Activated CD8-positive, alpha-beta memory T cell treated with anti-CD3 and anti-CD28 coated beads, Interleukin-2, amount 50 U/mL, for 48 hours (primary cell): ENCODE measurements around the gene MYO9B.

Experiments used
- DNase-seq: peaks from one replicate; pipeline ENCODE4 v3.0.0-alpha.2; 2020

MYO9B gene

DNA sequence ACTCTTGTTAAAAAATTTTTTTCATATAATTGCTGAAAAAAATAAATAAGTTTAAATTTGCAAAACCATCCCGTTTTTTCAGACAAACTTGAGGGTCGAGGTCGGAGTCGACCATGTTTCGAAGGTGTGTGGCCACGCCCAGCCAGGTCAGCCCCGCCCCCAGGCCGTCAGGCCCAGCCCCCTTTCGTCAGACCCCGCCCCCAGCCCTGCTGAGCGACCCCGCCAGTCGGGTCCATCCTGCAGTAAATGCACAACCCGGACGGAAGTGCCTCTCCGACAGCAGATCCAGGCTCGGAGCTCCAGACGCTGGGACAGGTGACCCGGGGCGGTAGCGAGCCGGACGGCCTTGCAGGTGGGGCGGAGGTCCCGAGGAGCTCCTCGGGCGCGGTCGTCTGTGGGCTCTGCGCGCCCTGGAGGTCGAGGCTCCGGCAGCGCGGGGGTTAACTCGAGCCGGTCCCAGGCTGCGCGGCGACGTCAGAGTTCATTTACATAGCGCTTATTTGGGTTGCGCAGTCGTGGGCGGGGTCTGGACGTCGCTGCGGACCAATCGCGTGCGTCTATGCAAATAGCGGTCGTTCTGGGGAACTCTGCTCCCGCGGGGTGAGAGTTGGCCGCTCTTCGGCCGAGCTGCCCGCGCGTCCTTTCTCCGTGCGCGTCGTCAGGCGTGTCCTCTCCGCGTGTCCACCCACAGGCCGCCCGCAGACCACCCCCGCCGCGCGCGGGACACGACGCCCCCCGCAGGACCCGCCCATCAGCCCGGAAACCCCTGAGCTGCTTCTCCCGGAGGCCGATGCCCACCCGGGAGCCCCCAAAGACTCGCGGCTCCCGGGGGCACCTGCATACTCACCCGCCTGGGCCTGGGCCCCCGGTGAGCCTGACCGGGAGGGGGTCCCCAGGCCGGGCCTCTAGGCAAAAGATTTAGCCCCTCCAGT, 150.7 kb downstream of the MYO9B start, which contains the start of gene OCEL1:
Gene OCEL1 (plus strand): TSS at position 225 of the 932 bp plus-strand sequence. CDS start 22 bp downstream, at position 247.
- peak; percentile 97 for DNase-seq

DNA sequence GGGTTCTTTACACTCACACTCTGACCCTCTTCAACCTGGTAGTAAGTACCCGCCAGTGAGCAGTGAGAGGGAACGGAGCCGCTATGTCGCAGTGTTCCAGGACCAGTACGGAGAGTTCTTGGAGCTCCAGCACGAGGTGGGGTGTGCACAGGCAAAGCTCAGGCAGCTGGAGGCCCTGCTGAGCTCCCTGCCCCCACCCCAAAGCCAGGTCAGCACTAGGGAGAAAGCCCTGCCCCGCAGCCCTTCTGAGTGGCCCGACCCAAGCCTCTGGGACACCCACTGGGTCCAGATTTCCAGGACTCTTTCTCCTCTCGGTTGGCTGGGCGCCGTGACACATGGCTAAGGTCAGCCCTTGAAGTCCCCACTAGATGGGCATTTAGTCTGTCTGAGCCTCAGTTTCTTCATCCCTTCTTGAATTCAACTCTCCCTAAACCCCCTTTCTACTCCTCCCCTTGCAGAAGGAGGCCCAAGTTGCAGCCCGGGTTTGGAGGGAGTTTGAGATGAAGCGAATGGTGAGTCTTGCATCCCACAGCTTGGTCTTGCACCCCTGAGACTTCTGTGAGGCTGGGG, 152.3 kb downstream of the MYO9B start:
- DNase-seq: no peak

DNA sequence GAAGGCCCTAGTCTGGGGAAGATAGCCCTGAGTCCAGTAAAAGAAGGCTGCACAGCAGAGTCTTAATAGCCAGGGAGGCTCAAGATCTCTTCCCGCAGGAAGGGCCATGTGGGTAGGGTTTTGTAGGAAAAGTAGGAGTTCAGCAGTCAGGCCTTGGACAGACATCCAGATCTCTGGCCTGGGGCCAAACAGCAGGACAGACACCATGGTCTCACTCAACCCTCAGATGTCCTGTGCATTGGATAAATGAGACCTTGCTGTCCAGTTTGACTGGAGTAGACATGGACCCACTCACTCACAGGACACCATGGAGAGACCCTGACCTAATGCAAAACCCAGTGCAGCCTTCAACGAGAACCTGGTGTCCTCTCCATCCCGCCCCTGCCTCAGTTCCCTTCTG, 154.3 kb downstream of the MYO9B start:
- no peak for DNase-seq

DNA sequence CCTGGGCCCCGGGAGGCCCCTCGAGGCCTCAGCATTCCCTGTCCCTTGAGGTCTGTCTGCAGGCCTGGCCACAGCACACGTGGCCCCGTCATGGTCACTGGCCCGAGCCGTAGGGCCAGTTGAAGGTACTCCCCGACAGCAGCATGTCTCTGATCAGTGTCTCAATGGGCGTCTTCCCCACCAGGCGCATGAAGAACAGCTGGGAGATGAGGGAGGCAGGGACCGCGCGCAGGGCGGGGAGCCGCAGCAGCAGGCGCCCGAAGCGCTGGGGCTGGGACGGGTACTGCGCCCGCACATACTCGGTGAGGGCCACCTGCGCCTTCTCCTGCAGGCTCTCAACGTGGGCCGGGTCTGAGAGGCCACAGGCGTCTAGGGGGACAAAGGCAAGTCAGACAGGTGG, 156.7 kb downstream of the MYO9B start:
- DNase-seq: no peak

DNA sequence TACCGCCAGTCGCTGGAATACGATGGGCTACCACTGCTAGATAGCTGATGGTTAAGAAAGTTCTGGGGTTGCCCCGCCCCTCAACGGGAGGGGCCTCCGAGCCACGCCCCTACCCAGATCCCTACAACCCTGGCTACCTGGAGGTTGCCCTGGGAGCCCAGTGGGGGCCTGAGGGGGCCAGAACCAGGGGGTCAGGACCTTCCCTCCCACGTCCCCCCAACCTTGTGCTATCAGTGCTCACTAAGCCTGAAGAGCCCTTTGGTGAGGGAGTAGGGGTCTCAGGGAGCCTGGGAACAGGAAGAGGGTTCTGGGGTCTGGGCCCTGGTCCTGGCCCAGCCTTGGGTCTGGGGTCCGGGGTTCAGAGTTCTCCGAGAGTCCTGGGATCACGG, 159.3 kb downstream of the MYO9B start:
- DNase-seq: peak; percentile 83

DNA sequence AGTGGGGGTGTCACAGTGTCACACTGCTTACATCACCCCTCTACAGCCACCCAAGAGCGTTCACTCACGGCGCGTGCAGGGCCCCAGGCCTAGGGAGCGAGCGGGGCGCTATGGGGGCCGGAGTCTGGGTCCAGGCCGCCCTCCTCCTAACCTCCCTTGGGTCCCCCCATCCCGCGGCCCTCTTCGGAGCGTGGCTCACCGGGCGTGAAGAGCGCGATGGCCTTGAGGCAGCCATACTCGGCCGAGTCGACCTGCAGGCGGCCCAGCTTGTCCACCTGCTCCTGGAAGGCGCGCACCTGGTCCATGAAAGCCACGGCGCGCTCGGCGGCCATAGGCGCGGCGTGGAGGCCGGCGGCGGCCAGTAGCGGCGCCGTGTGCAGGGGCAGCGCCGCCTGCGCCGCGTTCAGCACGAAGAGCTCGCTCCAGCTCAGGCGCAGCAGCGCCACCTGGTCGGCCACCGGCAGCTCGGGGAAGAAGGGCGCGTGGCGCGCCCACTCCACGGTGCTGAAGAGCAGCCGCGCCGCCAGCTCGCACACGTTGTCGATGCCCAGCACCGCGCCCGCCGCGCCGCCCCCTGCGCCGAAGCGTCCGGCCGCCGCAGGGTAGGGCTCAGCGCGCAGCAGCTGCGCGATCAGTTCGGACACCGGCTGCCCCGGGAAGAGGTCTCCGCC, 159.9 kb downstream of the MYO9B start:
- DNase-seq: peak; percentile 86

DNA sequence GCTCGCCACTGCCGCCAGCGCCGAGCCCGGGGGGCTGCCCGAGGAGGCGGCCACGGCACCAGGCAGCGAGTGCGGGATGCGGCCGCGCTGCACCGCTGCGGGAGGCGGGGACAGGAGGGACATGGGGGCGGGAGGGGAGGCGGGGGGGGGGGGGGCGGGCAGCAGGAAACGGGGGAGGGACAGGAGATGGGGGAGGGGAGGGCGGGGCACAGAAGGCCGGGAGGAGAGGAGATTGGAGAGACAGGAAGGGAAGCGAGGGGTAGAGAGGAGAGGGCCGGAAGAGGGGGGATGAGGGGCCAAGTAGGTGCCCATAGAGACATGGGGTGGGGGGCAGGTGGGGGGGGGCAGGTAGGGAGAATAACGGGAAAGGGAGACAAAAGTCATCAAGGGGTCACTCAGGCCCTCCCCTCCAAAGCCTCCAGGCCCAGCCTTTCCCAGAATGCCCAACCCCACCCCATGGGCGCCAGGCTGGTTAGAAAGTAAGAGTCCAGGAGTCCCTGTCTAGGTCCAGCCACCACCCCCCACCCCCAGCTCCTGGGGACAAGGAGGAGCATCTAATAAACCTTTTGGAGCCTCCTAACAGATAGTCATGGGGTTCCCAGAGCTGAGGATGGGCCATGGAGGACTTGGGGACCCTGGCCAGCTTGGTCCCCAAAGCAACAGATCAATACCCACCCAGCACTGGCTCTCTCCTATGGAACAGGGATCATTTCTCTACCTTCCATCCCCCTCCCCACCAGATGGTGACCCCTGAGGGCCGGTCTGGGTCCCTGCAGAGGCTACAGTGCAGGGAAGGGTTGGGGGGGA, 160.6 kb downstream of the MYO9B start:
- no peak for DNase-seq

DNA sequence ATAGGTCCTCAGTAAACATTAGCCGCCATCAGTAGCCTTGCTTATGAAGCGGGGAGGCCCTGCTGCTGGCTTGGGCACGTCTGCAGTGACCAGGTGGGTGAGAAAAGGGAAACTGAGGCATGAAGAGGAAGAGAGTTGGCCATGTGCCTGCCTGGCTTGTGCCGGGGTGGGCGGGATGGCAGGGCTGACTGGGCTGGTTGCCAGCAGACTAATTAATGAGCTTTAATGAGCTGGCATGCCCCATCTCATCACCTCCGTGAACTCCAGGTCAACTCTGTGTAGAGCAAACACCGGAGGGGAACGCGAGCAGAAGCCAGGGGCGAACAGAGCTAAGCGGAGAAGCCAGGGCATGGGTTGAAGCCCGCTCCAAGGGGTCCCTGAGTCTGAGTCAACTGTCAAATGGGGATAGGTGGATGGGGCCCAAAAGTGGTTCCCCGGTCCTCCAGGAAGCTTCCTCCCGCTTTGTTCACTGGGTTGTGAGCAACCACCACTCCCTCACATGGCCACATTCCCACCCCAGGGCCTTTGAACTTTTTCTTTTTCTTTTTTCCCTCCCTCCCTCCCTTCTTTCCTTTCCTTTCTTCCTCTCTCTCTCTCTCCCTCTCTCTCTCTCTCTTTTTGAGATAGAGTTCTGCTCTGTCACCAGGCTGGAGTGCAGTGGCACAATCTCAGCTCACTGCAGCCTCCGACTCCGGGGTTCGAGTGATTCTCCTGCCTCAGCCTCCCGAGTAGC, 161.4 kb downstream of the MYO9B start:
- no peak for DNase-seq

DNA sequence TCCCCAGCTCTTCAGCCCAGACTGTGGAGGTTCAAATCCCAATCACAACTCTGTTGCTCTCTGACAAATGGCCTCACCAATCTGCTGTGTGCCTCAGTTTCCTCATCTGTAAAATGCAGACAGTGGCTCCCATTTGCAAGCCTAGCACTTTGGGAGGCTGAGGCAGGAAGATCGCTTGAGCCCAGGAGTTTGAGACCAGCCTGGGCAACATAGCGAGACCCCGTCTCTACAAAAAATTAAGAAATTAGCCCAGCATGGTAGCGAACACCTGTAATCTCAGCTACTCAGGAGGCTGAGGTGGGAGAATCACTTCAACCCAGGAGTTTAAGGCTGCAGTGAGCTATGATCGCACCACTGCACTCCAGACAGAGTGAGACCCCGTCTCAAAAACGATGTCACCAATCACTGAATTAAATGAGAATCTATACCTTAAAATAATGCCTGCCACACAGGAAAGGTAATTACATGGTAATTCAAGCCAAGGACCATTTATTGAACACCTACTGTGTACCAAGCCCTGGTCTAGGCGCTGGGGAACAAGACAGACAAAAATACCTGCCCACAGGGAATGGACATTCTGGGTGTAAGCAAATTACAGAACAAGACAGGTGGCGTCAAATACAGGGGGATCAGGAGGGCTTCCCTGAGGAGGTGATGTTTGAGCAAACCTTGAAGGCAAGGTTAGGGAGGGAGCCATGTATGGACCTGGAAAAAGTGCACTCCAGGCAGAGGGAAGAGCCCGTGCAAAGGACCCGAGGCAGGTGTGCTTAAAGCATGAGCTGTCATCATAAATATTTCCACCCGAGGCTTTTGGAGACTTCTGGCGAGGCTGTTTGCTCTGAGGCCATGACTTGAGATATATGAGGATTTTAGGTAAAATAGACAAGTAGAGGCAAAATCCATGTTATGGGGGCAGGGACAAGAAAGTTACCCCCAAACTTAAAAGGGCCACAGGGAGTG, 162.4 kb downstream of the MYO9B start:
- DNase-seq: no peak

DNA sequence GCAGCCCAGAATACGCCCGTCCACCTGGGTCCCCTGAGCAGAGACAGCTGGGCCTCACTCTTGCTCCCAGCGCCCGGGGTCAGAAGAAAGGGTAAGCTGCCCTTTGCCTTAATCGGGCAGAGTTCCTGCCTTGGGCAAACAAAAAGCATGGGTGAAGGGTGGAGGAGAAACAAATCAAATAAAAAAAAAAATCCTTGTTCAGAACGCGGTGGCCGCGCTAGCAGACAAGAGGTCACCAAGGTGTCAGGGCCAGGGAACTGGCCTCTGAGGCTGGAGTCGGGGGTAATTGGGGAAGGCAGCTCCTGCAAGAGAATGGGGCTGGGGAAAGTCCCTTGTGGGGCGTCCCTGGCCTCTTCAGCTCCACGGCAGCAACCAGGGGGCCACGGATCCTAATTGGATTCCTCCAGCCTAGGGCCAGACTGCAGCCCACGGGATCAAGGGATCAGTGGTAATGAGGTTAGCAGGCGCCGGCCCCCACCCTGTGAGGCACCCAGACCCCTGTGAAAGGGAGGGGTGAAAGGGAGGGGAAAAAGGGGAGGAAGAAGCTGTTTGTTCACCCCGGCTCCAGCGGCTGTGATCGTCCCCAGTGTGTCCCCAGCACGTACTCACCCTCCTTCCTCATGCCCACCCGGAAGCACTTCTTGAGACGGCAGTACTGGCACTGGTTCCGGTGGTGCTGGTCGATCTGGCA, 164.6 kb downstream of the MYO9B start:
- DNase-seq: no peak

DNA sequence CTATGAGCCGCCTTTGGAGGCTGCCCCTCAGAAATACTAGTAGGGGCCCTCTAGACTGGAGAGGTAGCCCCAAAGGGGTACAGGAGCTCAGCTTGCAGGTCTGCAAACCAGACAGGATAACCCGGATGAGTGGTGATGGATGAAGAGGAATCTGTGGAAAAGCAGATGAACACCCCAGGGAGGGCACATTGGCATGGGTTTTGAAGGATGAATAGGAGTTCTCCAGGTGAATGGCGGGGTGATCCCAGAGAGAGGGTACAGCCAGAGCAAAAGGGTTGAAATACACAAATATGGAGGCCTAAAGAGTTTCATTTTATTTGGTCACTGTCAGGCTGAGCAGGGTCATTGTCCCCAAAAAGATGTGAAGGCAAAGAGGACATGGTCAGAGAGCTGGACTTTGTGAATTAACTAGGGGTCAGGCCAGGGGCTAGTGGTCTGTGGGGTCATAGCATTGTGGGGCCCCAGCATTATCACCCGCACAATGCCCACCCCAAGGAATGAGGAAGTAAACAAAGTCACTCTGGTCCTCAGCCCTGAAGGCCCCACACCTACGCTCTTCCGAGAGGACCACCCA, 165.3 kb downstream of the MYO9B start:
- no peak for DNase-seq

DNA sequence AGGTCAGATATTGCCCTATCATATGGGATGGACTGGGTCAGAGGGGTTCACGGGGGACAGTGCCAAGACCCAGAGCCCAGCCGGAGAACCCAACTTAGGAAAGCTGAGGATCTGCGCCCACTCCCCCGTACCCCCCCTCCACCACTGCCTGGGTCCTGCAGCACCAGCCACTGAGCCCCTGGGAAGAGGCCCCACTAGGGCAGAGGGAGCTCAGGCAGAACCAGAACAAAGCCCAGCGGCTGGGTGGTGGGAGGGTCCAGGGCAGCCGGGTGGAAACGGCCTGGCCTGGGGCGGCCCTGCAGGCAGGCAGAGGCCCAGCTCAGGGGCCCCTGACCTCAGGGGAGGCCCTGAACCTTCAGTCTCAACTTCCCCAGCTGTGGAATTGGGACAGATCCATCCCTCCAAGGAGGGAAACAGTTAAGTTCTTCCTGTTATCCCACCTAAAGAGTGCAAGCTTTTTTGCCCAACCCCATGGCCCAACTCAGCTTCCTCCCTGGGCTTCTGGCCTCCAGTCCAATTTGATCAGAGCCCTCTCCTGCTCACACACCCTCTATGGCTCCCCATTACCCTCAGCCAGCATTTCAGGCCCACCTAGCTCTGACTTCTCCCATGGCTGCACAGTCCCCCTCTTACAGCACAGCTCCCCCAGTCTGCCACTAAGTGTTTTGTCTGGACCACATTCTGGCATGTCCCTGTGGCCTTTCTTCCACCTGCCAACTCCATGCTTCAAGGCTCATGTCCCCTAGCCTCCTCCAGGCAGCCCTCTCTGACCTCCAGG, 167.0 kb downstream of the MYO9B start:
- no peak for DNase-seq

DNA sequence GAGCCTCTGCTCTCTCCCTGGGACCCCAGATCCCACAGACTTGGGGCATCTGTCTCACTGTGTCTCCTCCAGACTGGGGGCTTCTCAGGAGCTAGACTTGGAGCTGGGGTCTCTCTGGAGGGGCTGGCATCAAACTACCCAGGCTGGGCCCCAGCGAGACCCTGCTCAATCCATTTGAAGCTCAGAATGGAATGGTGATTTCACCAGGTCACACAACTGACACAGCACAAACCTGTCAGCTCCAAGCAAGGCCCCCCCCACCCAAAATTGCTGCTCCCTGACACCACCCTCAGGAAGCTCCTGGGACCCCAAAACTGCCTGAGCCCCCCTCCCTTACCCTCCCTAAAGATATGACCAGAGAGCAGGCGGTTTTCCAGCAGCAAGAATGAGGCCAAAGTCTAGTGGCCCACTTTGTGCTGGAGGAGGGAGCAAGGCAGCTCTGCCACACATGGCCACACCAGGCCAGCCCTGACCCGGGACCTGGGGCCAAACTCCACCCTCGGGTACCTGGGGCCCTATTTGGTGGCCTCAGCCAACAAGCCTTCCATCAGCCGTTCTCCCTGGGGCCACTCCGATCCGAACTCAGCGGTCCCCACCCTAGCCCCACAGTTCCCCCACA, 167.7 kb downstream of the MYO9B start:
- DNase-seq: no peak

DNA sequence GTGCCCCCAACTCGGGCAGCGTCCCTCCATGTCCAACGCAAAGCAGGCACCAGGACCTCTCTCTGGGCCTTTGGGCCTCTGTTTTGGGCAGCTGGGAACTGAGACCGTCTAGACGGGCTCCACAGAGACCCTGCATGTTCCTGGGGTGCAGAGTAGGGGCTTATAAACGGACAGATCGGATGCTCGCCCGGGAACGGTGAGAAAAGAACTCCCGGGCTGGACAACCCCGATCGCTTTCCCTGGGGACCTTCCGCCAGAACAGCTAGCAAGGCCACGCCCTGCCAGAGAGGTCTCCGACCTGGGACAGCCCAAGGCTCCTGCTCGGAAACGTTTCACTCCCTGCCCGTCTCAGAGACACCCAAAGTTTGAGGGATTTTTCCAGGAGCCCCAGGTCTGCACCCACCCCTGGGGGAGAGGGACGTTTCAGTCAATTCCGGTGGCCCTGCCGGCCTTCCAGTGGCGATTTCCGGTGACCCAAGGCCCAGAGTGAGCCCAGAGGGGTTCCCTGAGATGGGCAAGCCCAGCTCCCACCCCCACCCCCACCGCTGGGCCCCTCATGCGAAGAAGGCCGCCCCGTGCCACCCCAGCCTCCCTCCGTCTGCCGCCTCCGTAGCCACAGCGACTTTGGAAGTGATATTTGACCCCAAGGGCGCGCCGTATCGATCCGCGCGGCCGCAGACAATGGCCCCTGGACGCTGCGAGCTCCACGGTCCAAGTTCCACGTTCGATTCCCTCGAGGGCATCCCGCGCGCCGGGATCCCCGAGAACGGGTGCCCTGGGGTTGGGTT, 168.4 kb downstream of the MYO9B start:
- DNase-seq: no peak

DNA sequence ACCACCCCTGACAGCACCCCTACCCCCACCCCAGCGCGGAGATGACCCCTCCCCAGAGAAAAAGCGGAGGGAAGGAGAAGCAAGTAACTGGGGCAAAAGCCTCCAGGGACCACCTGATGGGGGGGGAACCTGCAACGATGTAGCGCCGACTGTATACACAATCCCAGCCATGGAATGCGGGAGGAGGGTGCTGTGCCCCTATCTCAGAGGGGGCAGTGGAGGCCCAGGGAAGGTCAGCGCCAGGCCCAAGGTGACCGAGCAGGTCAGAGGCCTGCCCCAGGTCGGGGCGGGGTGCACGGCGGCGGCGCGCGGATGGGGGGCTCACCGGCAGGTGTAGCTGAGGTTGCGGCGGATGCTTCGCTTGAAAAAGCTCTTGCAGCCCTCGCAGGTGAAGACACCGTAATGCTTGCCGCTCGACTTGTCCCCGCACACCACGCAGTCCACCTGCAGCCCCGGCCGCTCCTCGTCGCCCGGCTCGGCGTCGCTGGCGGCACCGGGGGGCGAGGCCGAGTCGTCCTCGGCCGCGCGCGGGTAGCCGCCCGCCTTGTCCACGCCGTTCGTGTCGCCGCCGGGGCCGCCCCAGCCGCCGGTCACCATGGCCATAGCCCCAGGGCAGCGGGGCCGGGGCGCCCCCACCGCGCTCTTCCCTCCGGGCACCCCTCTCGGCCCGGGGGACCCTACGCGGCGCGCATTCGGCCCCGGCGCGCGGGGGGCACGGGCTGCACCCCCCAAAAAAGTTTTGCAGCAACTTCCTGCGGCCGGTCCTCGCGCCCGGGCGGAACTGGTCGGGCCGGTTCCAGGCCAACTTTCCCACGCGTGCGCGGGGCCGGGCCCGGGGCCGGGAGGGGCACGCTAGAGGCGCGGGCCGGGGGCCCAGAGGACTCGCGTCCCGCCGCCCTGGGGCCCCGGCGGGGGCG, 169.3 kb downstream of the MYO9B start:
- no peak for DNase-seq

DNA sequence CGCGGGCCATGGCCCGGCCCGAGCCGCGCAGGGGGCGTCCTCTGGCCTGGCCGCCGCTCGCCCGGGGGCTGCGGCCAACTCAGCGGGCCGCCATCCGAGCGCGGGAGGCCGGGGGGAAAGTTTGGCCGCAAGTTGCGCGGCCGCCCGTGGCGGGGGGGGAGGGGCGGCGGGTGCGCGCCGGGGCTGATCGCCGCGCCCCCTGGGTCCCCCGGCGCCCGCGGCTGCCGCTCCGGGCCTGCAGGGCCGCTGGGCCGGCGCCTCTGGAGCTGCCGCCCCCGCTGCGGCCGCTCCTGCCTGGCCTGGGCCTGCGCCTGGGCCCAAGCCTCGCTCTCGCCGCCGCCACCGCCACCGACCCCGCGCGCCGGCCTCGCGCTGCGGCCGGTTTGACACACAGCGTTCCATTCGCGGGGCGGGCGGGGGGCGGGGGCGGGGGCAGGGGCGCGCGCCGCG, 170.0 kb downstream of the MYO9B start, which contains the start of gene NR2F6:
Gene NR2F6 (minus strand): TSS at position 385 of the 450 bp plus-strand sequence. CDS start 699 bp downstream, outside the sequence.
- no peak for DNase-seq
